HepG2 (cell line): Measurements from ENCODE around the gene TMEM235. TPM values are rescaled to one million over a fixed set of nuclear protein-coding genes. Genes with fewer than 3 reads are reported as not detected.

Experiments used
- ATAC-seq: fragments of 200-7000 bp; cut with Tn5 transposase; 3 replicates; pipeline ENCODE4 v1.9.1; 2020; ENCODE audit warnings: mild to moderate bottlenecking, moderate library complexity
- BruUV-seq: library from RNA; stranded (reverse); fragments of 400-500 nt; replicated peaks from 2 replicates; lab custom pipeline; 2021; lab: Mats Ljungman, UMichigan
- CTCF ChIA-PET: fragments of 300-600 bp; formaldehyde crosslinking; extraction: SDS; loops from one replicate; lab custom pipeline; 2021; ENCODE audit warnings: low total read pairs, inconsistent platforms, low intra/inter-chr PET ratio; lab: Yijun Ruan, JAX
- POLR2A ChIA-PET: fragments of 350-600 bp; sonication (Branson Sonifier 250); formaldehyde crosslinking; loops from one replicate; lab custom pipeline; 2020; ENCODE audit warnings: antibody characterized with exemption, inconsistent platforms; lab: Yijun Ruan, JAX
- DNase-seq: peaks from one replicate; pipeline ENCODE4 v3.0.0-alpha.2; 2015; ENCODE audit warnings: low spot score
- FAIRE-seq: peaks from 3 replicates; lab custom pipeline; 2011; peaks lifted over from hg19 to GRCh38; lab: Jason Lieb, UNC
- H2AFZ ChIP-seq: one replicate; pipeline ENCODE4 v1.6.1; 2011; ENCODE audit warnings: low read length, inconsistent platforms
- H3K27ac ChIP-seq: fragments of 300-600 bp; 3 replicates; pipeline ENCODE4 v1.8.0; 2011; ENCODE audit warnings: mixed run types, mild to moderate bottlenecking, mixed read lengths, low read length, inconsistent platforms; ENCODE audit not compliant: insufficient read depth; ENCODE audit errors: extremely low read length
- H3K27me3 ChIP-seq, 2 experiments: fragments of 200-600 bp in 1 of 2; 2 replicates in 1 of 2; 3 replicates in 1 of 2; pipeline versions ENCODE4 v1.6.0 to v1.8.0; 2011; ENCODE audit warnings: low read length in 2 of 2, mild to moderate bottlenecking in 2 of 2, moderate library complexity in 2 of 2, inconsistent platforms in 1 of 2; ENCODE audit not compliant: insufficient read depth in 2 of 2, control insufficient read depth in 1 of 2
- H3K36me3 ChIP-seq, 2 experiments: fragments of 200-600 bp in 1 of 2; replicated peaks in 1 of 2; 2 replicates in 1 of 2; 3 replicates in 1 of 2; pipeline versions ENCODE4 v1.5.1 to v1.8.0; 2011; ENCODE audit warnings: low read length in 2 of 2, inconsistent platforms in 1 of 2; ENCODE audit not compliant: insufficient read depth in 2 of 2, control insufficient read depth in 1 of 2
- H3K4me1 ChIP-seq: 2 replicates; pipeline ENCODE4 v1.5.1; 2012; ENCODE audit warnings: low read length, inconsistent platforms; ENCODE audit not compliant: insufficient read depth
- H3K4me2 ChIP-seq: 2 replicates; pipeline ENCODE4 v1.6.0; 2011; ENCODE audit warnings: low read depth, low read length, inconsistent platforms
- H3K4me3 ChIP-seq, 3 experiments: fragments of 200-600 bp in 1 of 3; sonication (generic), shearing (Covaris generic) in 1 of 3; replicated peaks in 1 of 3; 2 replicates each; pipeline ENCODE4 v1.5.1; 2011 to 2016; ENCODE audit warnings: low read length in 3 of 3, inconsistent platforms in 2 of 3, low read depth in 2 of 3, mild to moderate bottlenecking in 2 of 3, control low read depth in 1 of 3, mixed read lengths in 1 of 3; ENCODE audit not compliant: insufficient read depth in 1 of 3
- H3K79me2 ChIP-seq: one replicate; pipeline ENCODE4 v1.6.1; 2011; ENCODE audit warnings: low read length, inconsistent platforms; ENCODE audit not compliant: insufficient read depth
- H3K9ac ChIP-seq: 2 replicates; pipeline ENCODE4 v1.6.0; 2011; ENCODE audit warnings: mild to moderate bottlenecking, low read depth, low read length, inconsistent platforms; ENCODE audit not compliant: insufficient read depth
- H3K9me3 ChIP-seq: 2 replicates; pipeline ENCODE4 v1.5.1; 2012; ENCODE audit warnings: mild to moderate bottlenecking, low read length
- H4K20me1 ChIP-seq: 2 replicates; pipeline ENCODE4 v1.6.0; 2011; ENCODE audit warnings: inconsistent platforms, mild to moderate bottlenecking, low read length, moderate library complexity; ENCODE audit not compliant: insufficient read depth
- BCL6 ChIP-seq: IDR thresholded peaks from 2 replicates; pipeline ENCODE4 v1.6.1; 2016; ENCODE audit warnings: missing genetic modification reagents, missing compliant biosample characterization
- CENPX ChIP-seq: sonication (generic); formaldehyde crosslinking; IDR thresholded peaks from 2 replicates; pipeline ENCODE4 v1.9.0; 2021; ENCODE audit warnings: mild to moderate bottlenecking, missing genetic modification reagents, moderate library complexity
- ETV6 ChIP-seq: sonication (generic); formaldehyde crosslinking; conservative IDR thresholded peaks from 2 replicates; pipeline ENCODE4 v1.4.0; 2020; ENCODE audit warnings: missing genetic modification reagents
- GTF3A ChIP-seq: sonication (generic); formaldehyde crosslinking; conservative IDR thresholded peaks from 2 replicates; pipeline ENCODE4 v1.4.0; 2020; ENCODE audit warnings: mild to moderate bottlenecking, missing genetic modification reagents
- NBN ChIP-seq: fragments of 450-650 bp; conservative IDR thresholded peaks from 2 replicates; pipeline ENCODE4 v1.6.1; 2017
- SMC3 ChIP-seq: IDR thresholded peaks from 2 replicates; pipeline ENCODE4 v1.6.1; 2011; ENCODE audit warnings: low read length, improper control_type of control experiment
- ZKSCAN8 ChIP-seq: IDR thresholded peaks from 2 replicates; pipeline ENCODE4 v1.6.1; 2016; ENCODE audit warnings: borderline replicate concordance, missing genetic modification reagents, missing compliant biosample characterization
- ZNF136 ChIP-seq: sonication (generic); formaldehyde crosslinking; IDR thresholded peaks from 2 replicates; pipeline ENCODE4 v1.8.1; 2022; ENCODE audit warnings: low read depth, mild to moderate bottlenecking, moderate library complexity, missing genetic modification reagents
- ZNF549 ChIP-seq: sonication (generic); formaldehyde crosslinking; IDR thresholded peaks from 2 replicates; pipeline ENCODE4 v1.5.0; 2020; ENCODE audit warnings: missing genetic modification reagents
- ZNF777 ChIP-seq: sonication (generic); formaldehyde crosslinking; IDR thresholded peaks from 2 replicates; pipeline ENCODE4 v1.4.0; 2020; ENCODE audit warnings: missing genetic modification reagents
- WGBS: methylation state at CpG from one replicate; pipeline ENCODE4 v1.1.6; 2017; ENCODE audit warnings: low lambda C conversion rate; 5-methylcytosine and 5-hydroxymethylcytosine counted together
- in situ Hi-C: cut with HindIII; loops from 2 replicates; pipeline ENCODE4 v1.10.0; 2017; ENCODE audit warnings: low pct_unique_long_range_greater_than_20kb; ENCODE audit not compliant: extremely low pct_ligation_motif_present
- intact Hi-C: fragments of 100-400 bp; cut with micrococcal nuclease; formaldehyde crosslinking; loops from one replicate; pipeline ENCODE4 v1.10.0; 2022; ENCODE audit not compliant: unreplicated experiment
- polyA plus RNA-seq, 8 experiments: library from polyadenylated mRNA; depleted of rRNA in 3 of 8; stranded (reverse) in 7 of 8; unstranded in 1 of 8; fragments of >200 nt; fragmentation: Illumina TruSeq in 4 of 8; extraction: Trizol in 4 of 8; gene quantifications; 2 replicates each; pipeline versions ENCODE4 v1.2.1 to v1.2.3, GENCODE V29; 2011 to 2016; ENCODE audit warnings: low read depth in 4 of 8, missing spikeins in 1 of 8, mixed read lengths in 1 of 8; ENCODE audit not compliant: insufficient read depth in 1 of 8
- total RNA-seq, 5 experiments: library from RNA; depleted of rRNA; stranded (reverse); fragments of >200 nt; fragmentation: Illumina TruSeq; extraction: Trizol; gene quantifications; 2 replicates each; pipeline ENCODE4 v1.2.3, GENCODE V29; 2016; ENCODE audit warnings: low read depth in 1 of 5
- TF ChIP-seq, protein P1 (sequence below): IDR thresholded peaks from 2 replicates; pipeline ENCODE4 v1.6.1; 2016; ENCODE audit warnings: missing biosample characterization, missing genetic modification reagents, low read depth
- TF ChIP-seq, protein P2 (sequence below): sonication (generic); formaldehyde crosslinking; IDR thresholded peaks from 2 replicates; pipeline ENCODE4 v1.4.0; 2020; ENCODE audit warnings: missing genetic modification reagents, mild to moderate bottlenecking, borderline replicate concordance
- TF ChIP-seq, protein P3 (sequence below): sonication (generic); formaldehyde crosslinking; IDR thresholded peaks from 2 replicates; pipeline ENCODE4 v1.9.0; 2022; ENCODE audit warnings: missing genetic modification reagents, mild to moderate bottlenecking, borderline replicate concordance
- TF ChIP-seq, protein P4 (sequence below): sonication (generic); formaldehyde crosslinking; IDR thresholded peaks from 2 replicates; pipeline ENCODE4 v1.5.0; 2020; ENCODE audit warnings: mild to moderate bottlenecking, low read depth, missing genetic modification reagents, borderline replicate concordance
- TF ChIP-seq, protein P5 (sequence below): sonication (generic); formaldehyde crosslinking; IDR thresholded peaks from 2 replicates; pipeline ENCODE4 v1.4.0; 2020; ENCODE audit warnings: mild to moderate bottlenecking, low read depth, missing genetic modification reagents

TMEM235 gene
- total and polyA plus RNA-seq, 2 of the 13 experiments (the other 11 are each of a cell fraction or from before 2014, with no cell fraction given) = not detected

DNA sequence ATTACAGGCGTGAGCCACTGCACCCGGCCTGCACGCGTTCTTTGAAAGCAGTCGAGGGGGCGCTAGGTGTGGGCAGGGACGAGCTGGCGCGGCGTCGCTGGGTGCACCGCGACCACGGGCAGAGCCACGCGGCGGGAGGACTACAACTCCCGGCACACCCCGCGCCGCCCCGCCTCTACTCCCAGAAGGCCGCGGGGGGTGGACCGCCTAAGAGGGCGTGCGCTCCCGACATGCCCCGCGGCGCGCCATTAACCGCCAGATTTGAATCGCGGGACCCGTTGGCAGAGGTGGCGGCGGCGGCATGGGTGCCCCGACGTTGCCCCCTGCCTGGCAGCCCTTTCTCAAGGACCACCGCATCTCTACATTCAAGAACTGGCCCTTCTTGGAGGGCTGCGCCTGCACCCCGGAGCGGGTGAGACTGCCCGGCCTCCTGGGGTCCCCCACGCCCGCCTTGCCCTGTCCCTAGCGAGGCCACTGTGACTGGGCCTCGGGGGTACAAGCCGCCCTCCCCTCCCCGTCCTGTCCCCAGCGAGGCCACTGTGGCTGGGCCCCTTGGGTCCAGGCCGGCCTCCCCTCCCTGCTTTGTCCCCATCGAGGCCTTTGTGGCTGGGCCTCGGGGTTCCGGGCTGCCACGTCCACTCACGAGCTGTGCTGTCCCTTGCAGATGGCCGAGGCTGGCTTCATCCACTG is 17.3 kb upstream of the TMEM235 start, which contains the start of gene BIRC5:
TSS of gene BIRC5 (plus strand) at position 238 of the 690 bp plus-strand sequence. CDS start at position 302, 64 bp downstream.
- H3K27me3 ChIP-seq = no peaks in the 10 kb centered on the region; a peak in 1 of 5 replicates
- CTCF ChIA-PET = interaction anchor here (1.1 kb wide), 1 partner anchor 37 kb away, joined by 3 read pairs; no protein-coding TSS in a partner anchor
- 0% methylated on average over 17 of the region's 60 CpGs for WGBS
- ATAC-seq (peak; percentile 93), DNase-seq (peak; percentile 82), FAIRE-seq (no peak)
- H2AFZ ChIP-seq = no peak within 1 kb of the TSS
- intact Hi-C loops = loop anchor here (1.0 kb wide), 1 partner anchor 33 kb away; no protein-coding TSS in a partner anchor
- peak within 1 kb of the TSS; percentile 72 for H3K27ac ChIP-seq
- in situ Hi-C loops = no loop called here
- peak within 1 kb of the TSS; percentile 85 for H3K4me2 ChIP-seq
- H3K79me2 ChIP-seq = peaks cover 24% of the 10 kb centered on the region
- peak within 1 kb of the TSS; percentile 89 for H3K9ac ChIP-seq
- TSS peak; percentile 72 for BruUV-seq
- peaks cover 26% of the 10 kb centered on the region for H3K4me1 ChIP-seq
- no peaks in the 10 kb centered on the region for H4K20me1 ChIP-seq
- H3K4me3 ChIP-seq = peak within 1 kb of the TSS; percentile 82 to 93 (median 91)
- H3K9me3 ChIP-seq = no peaks in the 10 kb centered on the region
- H3K36me3 ChIP-seq = peaks cover 10 to 15% of the 10 kb centered on the region in 2 experiments
- POLR2A ChIA-PET = interaction anchor here (1.1 to 1.7 kb wide), 2 partner anchors 18 to 28 kb away, joined by 4 read pairs; no protein-coding TSS in a partner anchor
- TF ChIP-seq, protein P1, sequence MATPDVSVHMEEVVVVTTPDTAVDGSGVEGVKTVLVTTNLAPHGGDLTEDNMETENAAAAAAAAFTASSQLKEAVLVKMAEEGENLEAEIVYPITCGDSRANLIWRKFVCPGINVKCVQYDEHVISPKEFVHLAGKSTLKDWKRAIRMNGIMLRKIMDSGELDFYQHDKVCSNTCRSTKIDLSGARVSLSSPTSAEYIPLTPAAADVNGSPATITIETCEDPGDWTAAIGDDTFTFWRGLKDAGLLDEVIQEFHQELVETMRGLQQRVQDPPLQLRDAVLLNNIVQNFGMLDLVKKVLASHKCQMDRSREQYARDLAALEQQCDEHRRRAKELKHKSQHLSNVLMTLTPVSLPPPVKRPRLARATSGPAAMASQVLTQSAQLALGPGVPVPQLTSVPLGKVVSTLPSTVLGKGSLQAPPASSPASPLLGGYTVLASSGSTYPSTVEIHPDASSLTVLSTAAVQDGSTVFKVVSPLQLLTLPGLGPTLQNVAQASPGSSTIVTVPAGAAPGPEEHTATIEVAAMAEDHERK = peak; percentile 87
- no peak for TF ChIP-seq GTF3A
- TF ChIP-seq, protein P2, sequence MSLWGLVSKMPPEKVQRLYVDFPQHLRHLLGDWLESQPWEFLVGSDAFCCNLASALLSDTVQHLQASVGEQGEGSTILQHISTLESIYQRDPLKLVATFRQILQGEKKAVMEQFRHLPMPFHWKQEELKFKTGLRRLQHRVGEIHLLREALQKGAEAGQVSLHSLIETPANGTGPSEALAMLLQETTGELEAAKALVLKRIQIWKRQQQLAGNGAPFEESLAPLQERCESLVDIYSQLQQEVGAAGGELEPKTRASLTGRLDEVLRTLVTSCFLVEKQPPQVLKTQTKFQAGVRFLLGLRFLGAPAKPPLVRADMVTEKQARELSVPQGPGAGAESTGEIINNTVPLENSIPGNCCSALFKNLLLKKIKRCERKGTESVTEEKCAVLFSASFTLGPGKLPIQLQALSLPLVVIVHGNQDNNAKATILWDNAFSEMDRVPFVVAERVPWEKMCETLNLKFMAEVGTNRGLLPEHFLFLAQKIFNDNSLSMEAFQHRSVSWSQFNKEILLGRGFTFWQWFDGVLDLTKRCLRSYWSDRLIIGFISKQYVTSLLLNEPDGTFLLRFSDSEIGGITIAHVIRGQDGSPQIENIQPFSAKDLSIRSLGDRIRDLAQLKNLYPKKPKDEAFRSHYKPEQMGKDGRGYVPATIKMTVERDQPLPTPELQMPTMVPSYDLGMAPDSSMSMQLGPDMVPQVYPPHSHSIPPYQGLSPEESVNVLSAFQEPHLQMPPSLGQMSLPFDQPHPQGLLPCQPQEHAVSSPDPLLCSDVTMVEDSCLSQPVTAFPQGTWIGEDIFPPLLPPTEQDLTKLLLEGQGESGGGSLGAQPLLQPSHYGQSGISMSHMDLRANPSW = peak; percentile 73; the same call in 1 of the 2 replicates
- TF ChIP-seq ZKSCAN8 = no peak; the same call in 1 of the 2 replicates
- TF ChIP-seq, protein P3, sequence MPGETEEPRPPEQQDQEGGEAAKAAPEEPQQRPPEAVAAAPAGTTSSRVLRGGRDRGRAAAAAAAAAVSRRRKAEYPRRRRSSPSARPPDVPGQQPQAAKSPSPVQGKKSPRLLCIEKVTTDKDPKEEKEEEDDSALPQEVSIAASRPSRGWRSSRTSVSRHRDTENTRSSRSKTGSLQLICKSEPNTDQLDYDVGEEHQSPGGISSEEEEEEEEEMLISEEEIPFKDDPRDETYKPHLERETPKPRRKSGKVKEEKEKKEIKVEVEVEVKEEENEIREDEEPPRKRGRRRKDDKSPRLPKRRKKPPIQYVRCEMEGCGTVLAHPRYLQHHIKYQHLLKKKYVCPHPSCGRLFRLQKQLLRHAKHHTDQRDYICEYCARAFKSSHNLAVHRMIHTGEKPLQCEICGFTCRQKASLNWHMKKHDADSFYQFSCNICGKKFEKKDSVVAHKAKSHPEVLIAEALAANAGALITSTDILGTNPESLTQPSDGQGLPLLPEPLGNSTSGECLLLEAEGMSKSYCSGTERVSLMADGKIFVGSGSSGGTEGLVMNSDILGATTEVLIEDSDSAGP (CRISPR knock-in tag) = peak; percentile 93
- no peak for TF ChIP-seq CENPX (CRISPR knock-in tag)
- TF ChIP-seq, protein P4, sequence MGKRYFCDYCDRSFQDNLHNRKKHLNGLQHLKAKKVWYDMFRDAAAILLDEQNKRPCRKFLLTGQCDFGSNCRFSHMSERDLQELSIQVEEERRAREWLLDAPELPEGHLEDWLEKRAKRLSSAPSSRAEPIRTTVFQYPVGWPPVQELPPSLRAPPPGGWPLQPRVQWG (CRISPR knock-in tag) = no peak
- TF ChIP-seq NBN = no peak
- peak; percentile 81 for TF ChIP-seq ETV6 (CRISPR knock-in tag)
- TF ChIP-seq, protein P5, sequence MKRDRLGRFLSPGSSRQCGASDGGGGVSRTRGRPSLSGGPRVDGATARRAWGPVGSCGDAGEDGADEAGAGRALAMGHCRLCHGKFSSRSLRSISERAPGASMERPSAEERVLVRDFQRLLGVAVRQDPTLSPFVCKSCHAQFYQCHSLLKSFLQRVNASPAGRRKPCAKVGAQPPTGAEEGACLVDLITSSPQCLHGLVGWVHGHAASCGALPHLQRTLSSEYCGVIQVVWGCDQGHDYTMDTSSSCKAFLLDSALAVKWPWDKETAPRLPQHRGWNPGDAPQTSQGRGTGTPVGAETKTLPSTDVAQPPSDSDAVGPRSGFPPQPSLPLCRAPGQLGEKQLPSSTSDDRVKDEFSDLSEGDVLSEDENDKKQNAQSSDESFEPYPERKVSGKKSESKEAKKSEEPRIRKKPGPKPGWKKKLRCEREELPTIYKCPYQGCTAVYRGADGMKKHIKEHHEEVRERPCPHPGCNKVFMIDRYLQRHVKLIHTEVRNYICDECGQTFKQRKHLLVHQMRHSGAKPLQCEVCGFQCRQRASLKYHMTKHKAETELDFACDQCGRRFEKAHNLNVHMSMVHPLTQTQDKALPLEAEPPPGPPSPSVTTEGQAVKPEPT (CRISPR knock-in tag) = peak; percentile 87
- TF ChIP-seq ZNF549 (CRISPR knock-in tag) = no peak
- TF ChIP-seq SMC3 = no peak
- peak; percentile 88 for TF ChIP-seq ZNF777 (CRISPR knock-in tag)
- no peak for TF ChIP-seq ZNF136 (CRISPR knock-in tag)
- peak; percentile 78 for TF ChIP-seq BCL6 (CRISPR knock-in tag)
